Measurements from ENCODE around the gene MCEE. TPM values are rescaled to one million over a fixed set of nuclear protein-coding genes. Genes with fewer than 3 reads are reported as not detected.

Gene MCEE
- 6.2 and 7.5 TPM in 2 replicates for polyA plus RNA-seq (2012; rRNA removed)
- polyA plus RNA-seq (2012; cell fraction: cytosol; rRNA removed), result 6.8 and 7.2 TPM in 2 replicates
- polyA plus RNA-seq (2012; cell fraction: nucleus; rRNA removed), result 14.3 and 16.1 TPM in 2 replicates

DNA sequence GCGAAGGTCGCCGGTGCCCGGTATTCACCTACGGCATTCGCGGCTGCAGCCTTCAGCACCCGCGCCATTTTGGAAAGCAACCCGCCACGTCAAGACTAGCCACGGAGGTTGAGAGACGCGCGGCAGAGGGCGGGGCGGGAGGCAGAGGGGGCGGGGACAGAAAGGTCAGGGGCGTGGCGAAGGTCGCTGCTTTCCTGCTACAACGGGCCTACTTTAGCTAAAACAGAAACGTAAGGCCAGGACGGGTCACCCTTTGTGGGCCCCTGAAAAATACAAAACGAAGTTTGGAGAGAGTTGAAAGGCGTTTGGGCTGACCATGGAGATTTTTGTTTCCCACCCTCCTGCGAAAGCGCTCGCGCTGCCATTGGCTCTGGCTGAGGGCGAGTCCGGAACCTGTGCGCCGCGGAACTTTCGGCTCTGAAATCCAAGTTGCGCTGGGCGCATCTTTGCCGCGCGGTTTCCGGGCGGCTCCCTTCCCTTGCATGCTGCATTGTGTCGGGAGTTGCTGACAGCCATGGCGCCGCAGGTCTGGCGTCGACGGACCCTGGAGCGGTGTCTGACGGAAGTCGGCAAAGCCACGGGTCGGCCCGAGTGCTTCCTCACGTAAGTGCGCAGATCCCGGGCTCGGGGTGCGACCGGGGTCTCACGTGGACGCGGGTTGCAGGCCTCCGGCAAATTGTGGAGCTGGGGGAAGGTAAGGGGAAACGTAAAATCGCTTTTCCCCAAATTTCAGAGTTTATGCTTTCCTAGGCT lies at the start of gene MCEE, which contains the start of gene MPHOSPH10:
Gene MCEE (minus strand): TSS at position 78 of the 753 bp plus-strand sequence. CDS start 10 bp downstream, at position 68.
Gene MPHOSPH10 (plus strand): TSS at position 483 of the 753 bp plus-strand sequence. CDS start 32 bp downstream, at position 515.
- ChIA-PET POLR2A (interaction anchor here (0.6 to 1.4 kb wide), 4 partner anchors 8 to 64 kb away, joined by 3 to 7 read pairs (median 5); partner anchors contain the start of gene NAGK), CTCF (interaction anchor here (0.8 to 1.5 kb wide), 9 partner anchors 9 to 734 kb away, joined by 3 to 4 read pairs (median 3); no protein-coding TSS in a partner anchor)
- under 1% methylated on average over 61 of the region's 67 CpGs for WGBS (ENCODE audit: low lambda C conversion rate)
- Histone ChIP-seq H3K36me3 (replicated peaks in 1 of 2; ENCODE audit: control insufficient read depth in 1 of 2, insufficient read depth in 2 of 2, low read length in 1 of 2) (peaks cover 25 to 34% of the 10 kb centered on the region in 2 experiments), H4K20me1 (ENCODE audit: insufficient read depth) (peaks cover 6% of the 10 kb centered on the region), H3K27ac (ENCODE audit: low read depth in 2 of 2, low read length in 1 of 2) (peak within 1 kb of the TSS; percentile 85 to 93), H3F3A (replicated peaks; ENCODE audit: insufficient read depth) (peaks cover 13% of the 10 kb centered on the region), H3K9me3 (no peaks in the 10 kb centered on the region), H3K4me2 (peak within 1 kb of the TSS; percentile 88), H3K4me3 (ENCODE audit: low read depth in 2 of 2, low read length in 1 of 2) (peak within 1 kb of the TSS; percentile 90 to 99), H3K9me2 (no peaks in the 10 kb centered on the region), H3K27me3 (ENCODE audit: insufficient read depth) (no peaks in the 10 kb centered on the region), H3K9ac (peak within 1 kb of the TSS; percentile 75), H2AFZ (ENCODE audit: low read depth) (peak within 1 kb of the TSS; percentile 90), H3K4me1 (ENCODE audit: control insufficient read depth in 1 of 2, insufficient read depth in 2 of 2, low read depth in 1 of 2, low read length in 1 of 2) (peaks cover 4 to 11% of the 10 kb centered on the region in 2 experiments; a peak in 2 of 4 replicates), H3K79me2 (ENCODE audit: insufficient read depth) (peaks cover 72% of the 10 kb centered on the region)
- DNase-seq, result peak; percentile 91
- TF ChIP-seq CHD2 (IDR thresholded peaks at IDR 0.05; ENCODE audit: low read length, partially characterized antibody) (peak; percentile 81), RXRA (IDR thresholded peaks at IDR 0.05; ENCODE audit: borderline replicate concordance, low read depth) (no peak), FOSL2 (IDR thresholded peaks at IDR 0.05; ENCODE audit: borderline replicate concordance, low read depth) (no peak), EP300 (IDR thresholded peaks at IDR 0.05; ENCODE audit: borderline replicate concordance in 1 of 2, low read depth in 1 of 2, low read length in 1 of 2) (peak in 1 of 2 experiments; percentile 20; a peak in 1 of 4 replicates), RCOR1 (IDR thresholded peaks at IDR 0.05; ENCODE audit: low read length) (no peak), POLR2AphosphoS5 (IDR thresholded peaks at IDR 0.05; ENCODE audit: low read depth, low read length) (peak; percentile 75), TEAD4 (IDR thresholded peaks at IDR 0.05; ENCODE audit: borderline replicate concordance, insufficient read depth) (no peak), NRF1 (IDR thresholded peaks at IDR 0.05; ENCODE audit: low read depth, low read length) (no peak), FOXM1 (IDR thresholded peaks at IDR 0.05; ENCODE audit: low read depth) (no peak), YY1 (IDR thresholded peaks at IDR 0.05; ENCODE audit: low read depth) (peak; percentile 88), FOXJ3 (CRISPR knock-in tag; IDR thresholded peaks at IDR 0.05) (0 out of 2 replicates have a peak, but pooled peaks have one; percentile 51), SIN3A (IDR thresholded peaks at IDR 0.05; ENCODE audit: borderline replicate concordance, low read depth, low read length) (peak; percentile 97), MEF2A (IDR thresholded peaks at IDR 0.05; ENCODE audit: borderline replicate concordance, low read depth) (no peak; the same call in 1 of the 2 replicates), EZH2phosphoT487 (IDR thresholded peaks at IDR 0.05; ENCODE audit: borderline replicate concordance, low read depth) (no peak), SMC3 (IDR thresholded peaks at IDR 0.05; ENCODE audit: low read depth, low read length) (no peak), TCF12 (IDR thresholded peaks at IDR 0.05) (peak; percentile 23; the same call in 1 of the 2 replicates), TAF1 (IDR thresholded peaks at IDR 0.05; ENCODE audit: borderline replicate concordance, low read depth, low read length) (peak; percentile 95), MXI1 (IDR thresholded peaks at IDR 0.05; ENCODE audit: low read depth, low read length) (peak; percentile 98), NFIC (IDR thresholded peaks at IDR 0.05; ENCODE audit: borderline replicate concordance) (no peak), ELF1 (IDR thresholded peaks at IDR 0.05) (peak; percentile 63), RAD21 (IDR thresholded peaks at IDR 0.05; ENCODE audit: low read length) (no peak)
- TF ChIP-seq, protein P1, sequence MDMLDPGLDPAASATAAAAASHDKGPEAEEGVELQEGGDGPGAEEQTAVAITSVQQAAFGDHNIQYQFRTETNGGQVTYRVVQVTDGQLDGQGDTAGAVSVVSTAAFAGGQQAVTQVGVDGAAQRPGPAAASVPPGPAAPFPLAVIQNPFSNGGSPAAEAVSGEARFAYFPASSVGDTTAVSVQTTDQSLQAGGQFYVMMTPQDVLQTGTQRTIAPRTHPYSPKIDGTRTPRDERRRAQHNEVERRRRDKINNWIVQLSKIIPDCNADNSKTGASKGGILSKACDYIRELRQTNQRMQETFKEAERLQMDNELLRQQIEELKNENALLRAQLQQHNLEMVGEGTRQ (IDR thresholded peaks at IDR 0.05; ENCODE audit: borderline replicate concordance, low read depth, low read length), result no peak
- TF ChIP-seq, protein P2, sequence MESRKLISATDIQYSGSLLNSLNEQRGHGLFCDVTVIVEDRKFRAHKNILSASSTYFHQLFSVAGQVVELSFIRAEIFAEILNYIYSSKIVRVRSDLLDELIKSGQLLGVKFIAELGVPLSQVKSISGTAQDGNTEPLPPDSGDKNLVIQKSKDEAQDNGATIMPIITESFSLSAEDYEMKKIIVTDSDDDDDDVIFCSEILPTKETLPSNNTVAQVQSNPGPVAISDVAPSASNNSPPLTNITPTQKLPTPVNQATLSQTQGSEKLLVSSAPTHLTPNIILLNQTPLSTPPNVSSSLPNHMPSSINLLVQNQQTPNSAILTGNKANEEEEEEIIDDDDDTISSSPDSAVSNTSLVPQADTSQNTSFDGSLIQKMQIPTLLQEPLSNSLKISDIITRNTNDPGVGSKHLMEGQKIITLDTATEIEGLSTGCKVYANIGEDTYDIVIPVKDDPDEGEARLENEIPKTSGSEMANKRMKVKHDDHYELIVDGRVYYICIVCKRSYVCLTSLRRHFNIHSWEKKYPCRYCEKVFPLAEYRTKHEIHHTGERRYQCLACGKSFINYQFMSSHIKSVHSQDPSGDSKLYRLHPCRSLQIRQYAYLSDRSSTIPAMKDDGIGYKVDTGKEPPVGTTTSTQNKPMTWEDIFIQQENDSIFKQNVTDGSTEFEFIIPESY (IDR thresholded peaks at IDR 0.05; ENCODE audit: borderline replicate concordance, low read depth), result peak; percentile 22; the same call in 1 of the 2 replicates
- TF ChIP-seq, protein P3, sequence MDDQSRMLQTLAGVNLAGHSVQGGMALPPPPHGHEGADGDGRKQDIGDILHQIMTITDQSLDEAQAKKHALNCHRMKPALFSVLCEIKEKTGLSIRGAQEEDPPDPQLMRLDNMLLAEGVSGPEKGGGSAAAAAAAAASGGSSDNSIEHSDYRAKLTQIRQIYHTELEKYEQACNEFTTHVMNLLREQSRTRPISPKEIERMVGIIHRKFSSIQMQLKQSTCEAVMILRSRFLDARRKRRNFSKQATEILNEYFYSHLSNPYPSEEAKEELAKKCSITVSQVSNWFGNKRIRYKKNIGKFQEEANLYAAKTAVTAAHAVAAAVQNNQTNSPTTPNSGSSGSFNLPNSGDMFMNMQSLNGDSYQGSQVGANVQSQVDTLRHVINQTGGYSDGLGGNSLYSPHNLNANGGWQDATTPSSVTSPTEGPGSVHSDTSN (IDR thresholded peaks at IDR 0.05), result no peak
- TF ChIP-seq, protein P4, sequence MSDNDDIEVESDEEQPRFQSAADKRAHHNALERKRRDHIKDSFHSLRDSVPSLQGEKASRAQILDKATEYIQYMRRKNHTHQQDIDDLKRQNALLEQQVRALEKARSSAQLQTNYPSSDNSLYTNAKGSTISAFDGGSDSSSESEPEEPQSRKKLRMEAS (IDR thresholded peaks at IDR 0.05; ENCODE audit: low read depth), result peak; percentile 99
- TF ChIP-seq, protein P5, sequence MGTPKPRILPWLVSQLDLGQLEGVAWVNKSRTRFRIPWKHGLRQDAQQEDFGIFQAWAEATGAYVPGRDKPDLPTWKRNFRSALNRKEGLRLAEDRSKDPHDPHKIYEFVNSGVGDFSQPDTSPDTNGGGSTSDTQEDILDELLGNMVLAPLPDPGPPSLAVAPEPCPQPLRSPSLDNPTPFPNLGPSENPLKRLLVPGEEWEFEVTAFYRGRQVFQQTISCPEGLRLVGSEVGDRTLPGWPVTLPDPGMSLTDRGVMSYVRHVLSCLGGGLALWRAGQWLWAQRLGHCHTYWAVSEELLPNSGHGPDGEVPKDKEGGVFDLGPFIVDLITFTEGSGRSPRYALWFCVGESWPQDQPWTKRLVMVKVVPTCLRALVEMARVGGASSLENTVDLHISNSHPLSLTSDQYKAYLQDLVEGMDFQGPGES (IDR thresholded peaks at IDR 0.05; ENCODE audit: low read depth, low read length), result 0 out of 2 replicates have a peak, but pooled peaks have one; percentile 30
- TF ChIP-seq, protein P6, sequence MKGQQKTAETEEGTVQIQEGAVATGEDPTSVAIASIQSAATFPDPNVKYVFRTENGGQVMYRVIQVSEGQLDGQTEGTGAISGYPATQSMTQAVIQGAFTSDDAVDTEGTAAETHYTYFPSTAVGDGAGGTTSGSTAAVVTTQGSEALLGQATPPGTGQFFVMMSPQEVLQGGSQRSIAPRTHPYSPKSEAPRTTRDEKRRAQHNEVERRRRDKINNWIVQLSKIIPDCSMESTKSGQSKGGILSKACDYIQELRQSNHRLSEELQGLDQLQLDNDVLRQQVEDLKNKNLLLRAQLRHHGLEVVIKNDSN (IDR thresholded peaks at IDR 0.05; ENCODE audit: borderline replicate concordance, low read depth), result peak; percentile 57
